Activated naive CD8-positive, alpha-beta T cell (primary cell): ENCODE data around the gene CDT1.
"Not testable (repeated sequence)": the region's sequence is repeated elsewhere in the genome, so short reads cannot be mapped to it uniquely, and the experiment has no call there.

Experiments
- H3K27ac Mint-ChIP-seq: one replicate; pipeline ENCODE4 v1.8.0; 2021; ENCODE audit warnings: mixed read lengths
- H3K27me3 Mint-ChIP-seq: one replicate; pipeline ENCODE4 v1.8.0; 2021; ENCODE audit warnings: mixed read lengths
- H3K36me3 Mint-ChIP-seq: one replicate; pipeline ENCODE4 v1.8.0; 2021; ENCODE audit warnings: mixed read lengths
- H3K4me1 Mint-ChIP-seq: one replicate; pipeline ENCODE4 v1.8.0; 2021; ENCODE audit warnings: low read depth, mixed read lengths
- H3K4me3 Mint-ChIP-seq: one replicate; pipeline ENCODE4 v1.8.0; 2021; ENCODE audit warnings: mild to moderate bottlenecking, mixed read lengths
- H3K9me3 Mint-ChIP-seq: one replicate; pipeline ENCODE4 v1.8.0; 2021; ENCODE audit warnings: low read depth, mixed read lengths

Gene CDT1

GRCh38 chr16:88763502-88764053 is 40.0 kb upstream of the CDT1 start:
- no peak overlapping the region for H3K4me3 Mint-ChIP-seq
- no peaks in the 10 kb centered on the region for H3K9me3 Mint-ChIP-seq
- no peaks in the 10 kb centered on the region for H3K27me3 Mint-ChIP-seq
- peak overlapping the region; percentile 59 for H3K27ac Mint-ChIP-seq
- peaks cover 16% of the 10 kb centered on the region for H3K4me1 Mint-ChIP-seq
- H3K36me3 Mint-ChIP-seq: no peaks in the 10 kb centered on the region

DNA sequence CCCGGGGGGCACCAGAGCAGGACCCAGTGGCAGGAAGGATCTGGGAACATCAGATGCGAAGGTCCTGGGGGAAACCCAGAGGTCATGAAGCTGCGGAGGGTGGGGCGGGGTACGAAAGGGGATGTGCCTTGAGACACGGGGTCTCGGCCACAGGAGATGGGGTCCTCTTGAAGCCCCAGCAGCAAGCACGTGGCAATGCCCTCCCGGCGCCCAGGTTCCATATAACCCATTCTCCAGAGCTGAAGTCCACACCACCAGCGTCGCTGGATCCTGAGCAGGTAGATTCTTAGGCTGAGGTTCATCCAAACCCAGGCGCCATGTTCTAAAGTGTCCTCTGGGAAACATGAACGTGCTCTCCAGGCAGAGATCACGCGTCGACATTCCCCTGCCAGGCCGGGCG is 39.5 kb upstream of the CDT1 start:
- H3K9me3 Mint-ChIP-seq: no peaks in the 10 kb centered on the region
- no peak overlapping the region for H3K4me3 Mint-ChIP-seq
- H3K27ac Mint-ChIP-seq: no peak overlapping the region
- no peaks in the 10 kb centered on the region for H3K27me3 Mint-ChIP-seq
- peaks cover 16% of the 10 kb centered on the region for H3K4me1 Mint-ChIP-seq
- no peaks in the 10 kb centered on the region for H3K36me3 Mint-ChIP-seq

- Mint-ChIP-seq H3K4me3 (no peak overlapping the region), H3K9me3 (no peaks in the 10 kb centered on the region), H3K36me3 (no peaks in the 10 kb centered on the region), H3K27me3 (no peaks in the 10 kb centered on the region), H3K27ac (no peak overlapping the region), H3K4me1 (peaks cover 18% of the 10 kb centered on the region)
Measured at GRCh38 chr16:88764913-88765349, 38.7 kb upstream of the CDT1 start.

DNA sequence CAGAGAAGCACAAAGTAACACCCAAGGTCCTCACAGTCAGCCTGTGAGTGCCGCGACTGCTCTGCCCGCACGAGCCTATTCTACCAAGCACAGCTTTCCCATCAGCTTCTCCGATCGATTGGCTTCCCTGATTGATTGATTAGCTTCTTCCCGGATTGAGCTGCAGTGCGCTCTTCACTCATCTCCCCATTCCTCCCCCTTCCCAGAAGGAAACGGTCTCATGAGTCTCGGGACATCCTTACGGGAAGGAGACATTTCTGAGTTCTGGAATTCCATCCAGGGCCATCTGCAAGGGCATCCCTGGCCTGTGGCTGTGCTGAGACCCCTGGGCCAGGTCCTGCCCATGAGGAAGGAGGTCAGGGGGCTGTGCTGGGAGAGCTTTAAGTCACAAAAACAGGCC is 36.6 kb upstream of the CDT1 start:
- Mint-ChIP-seq H3K27me3 (no peaks in the 10 kb centered on the region), H3K27ac (peak overlapping the region; percentile 41), H3K4me3 (no peak overlapping the region), H3K4me1 (peaks cover 24% of the 10 kb centered on the region), H3K36me3 (no peaks in the 10 kb centered on the region), H3K9me3 (no peaks in the 10 kb centered on the region)

DNA sequence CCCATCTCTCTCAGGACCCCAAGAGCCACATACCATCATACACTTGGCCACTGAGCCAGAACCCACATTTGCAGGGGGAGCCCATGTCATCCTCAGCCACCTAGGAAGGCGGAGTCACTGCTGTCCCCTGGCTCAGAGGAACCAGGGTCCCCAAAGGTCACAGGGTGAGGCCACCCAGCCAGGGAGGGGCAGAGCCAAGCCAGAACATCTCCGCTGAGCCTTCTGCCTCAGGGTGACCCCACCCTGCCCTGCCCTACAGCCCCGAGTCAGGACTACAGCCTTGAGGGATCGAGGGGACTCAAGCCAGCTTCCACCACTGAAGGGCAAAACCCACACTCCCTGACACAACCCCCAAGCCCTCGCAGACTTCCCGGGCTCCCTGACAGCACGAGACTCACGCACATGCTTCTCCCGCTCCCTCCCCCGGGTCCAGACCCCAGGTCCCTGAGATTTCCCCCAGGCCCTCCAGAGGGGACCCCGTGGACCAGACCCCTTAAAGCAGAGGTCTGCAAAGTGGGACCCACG is 36.0 kb upstream of the CDT1 start:
- no peaks in the 10 kb centered on the region for H3K9me3 Mint-ChIP-seq
- no peak overlapping the region for H3K4me3 Mint-ChIP-seq
- no peaks in the 10 kb centered on the region for H3K27me3 Mint-ChIP-seq
- H3K36me3 Mint-ChIP-seq: no peaks in the 10 kb centered on the region
- H3K27ac Mint-ChIP-seq: no peak overlapping the region
- peaks cover 24% of the 10 kb centered on the region for H3K4me1 Mint-ChIP-seq

DNA sequence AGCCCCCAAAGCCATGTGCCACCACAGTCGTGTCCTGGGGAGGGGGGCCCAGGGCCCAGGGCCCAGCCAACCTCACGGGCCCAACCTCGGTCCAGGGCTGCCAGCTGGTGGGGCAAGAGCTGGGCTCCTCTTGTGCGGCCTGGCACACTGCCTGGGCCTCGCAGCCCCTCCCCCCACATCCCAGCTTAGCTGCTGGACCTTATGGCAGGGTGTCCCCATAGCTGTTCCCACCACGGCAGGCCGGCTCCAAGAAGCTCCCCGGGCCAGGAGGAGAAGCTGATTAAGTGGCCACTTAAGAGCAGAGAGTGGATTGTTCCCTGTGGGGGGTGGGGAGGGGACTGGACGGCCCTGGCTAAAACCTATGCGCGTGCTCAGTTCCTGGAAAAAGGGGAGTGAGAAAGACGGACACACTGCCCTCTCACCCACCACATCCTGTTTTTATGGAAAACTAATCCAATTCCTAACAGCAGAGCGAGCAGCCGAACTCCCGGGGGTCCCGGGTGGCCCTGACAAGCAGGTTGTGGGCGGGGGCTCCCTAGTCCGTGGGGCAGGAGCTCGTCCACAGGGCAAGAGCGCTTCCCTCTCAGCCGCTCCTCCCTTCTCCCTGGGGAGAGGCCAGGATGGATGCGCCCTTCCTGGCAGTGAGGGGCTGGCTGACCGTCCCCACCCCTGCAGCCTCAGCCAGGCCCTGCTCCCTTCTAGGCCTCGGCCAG is 35.4 kb upstream of the CDT1 start:
- Mint-ChIP-seq H3K27ac (no peak overlapping the region), H3K27me3 (no peaks in the 10 kb centered on the region), H3K4me1 (peaks cover 24% of the 10 kb centered on the region), H3K4me3 (no peak overlapping the region), H3K36me3 (no peaks in the 10 kb centered on the region), H3K9me3 (no peaks in the 10 kb centered on the region)

DNA sequence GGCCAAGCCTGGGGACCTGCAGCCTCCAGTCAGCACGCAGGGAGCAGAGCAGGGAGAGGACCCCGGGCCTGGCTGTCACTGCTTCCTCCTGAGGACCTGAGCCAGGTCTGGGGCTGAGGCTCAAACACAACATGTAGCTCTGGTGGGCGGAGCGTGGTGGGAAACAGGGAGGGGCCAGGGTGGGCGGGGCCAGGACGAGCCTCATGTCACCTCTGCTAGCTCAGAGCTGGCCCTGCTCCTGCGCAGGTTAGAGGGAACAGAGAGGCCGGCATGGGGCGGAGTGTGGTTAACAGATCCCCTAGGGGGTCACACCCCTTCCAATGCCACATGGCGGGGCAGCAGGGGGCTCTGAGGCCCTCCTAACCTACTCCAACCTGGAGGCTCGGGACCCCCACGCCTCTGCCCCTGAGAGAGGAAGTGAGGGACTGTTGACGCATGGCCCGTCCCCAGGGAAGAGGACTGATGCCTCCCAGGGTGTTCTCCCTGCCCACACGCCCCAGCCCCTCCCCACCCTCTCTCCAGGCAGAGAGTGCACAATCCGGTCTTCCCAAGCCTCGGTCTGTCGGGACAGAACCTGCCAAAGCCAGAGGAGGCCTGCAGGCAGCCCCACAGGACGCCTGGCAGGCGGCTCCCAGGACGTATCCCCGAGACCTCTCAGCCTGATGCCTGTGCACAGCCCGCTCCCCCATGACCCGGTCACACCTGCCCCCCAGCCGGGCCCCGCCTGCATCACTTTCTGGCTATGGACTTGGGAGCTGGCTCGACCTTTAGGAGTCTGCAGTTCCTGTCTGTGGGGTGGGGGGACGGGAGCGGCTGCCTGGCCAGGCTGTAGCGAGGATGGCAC is 33.8 kb upstream of the CDT1 start:
- Mint-ChIP-seq H3K9me3 (no peaks in the 10 kb centered on the region), H3K4me1 (peaks cover 25% of the 10 kb centered on the region), H3K27ac (no peak overlapping the region), H3K4me3 (no peak overlapping the region), H3K27me3 (no peaks in the 10 kb centered on the region), H3K36me3 (no peaks in the 10 kb centered on the region)

GRCh38 chr16:88770461-88771293 is 32.9 kb upstream of the CDT1 start:
- Mint-ChIP-seq H3K4me3 (no peak overlapping the region), H3K36me3 (no peaks in the 10 kb centered on the region), H3K9me3 (no peaks in the 10 kb centered on the region), H3K4me1 (peaks cover 25% of the 10 kb centered on the region), H3K27me3 (no peaks in the 10 kb centered on the region), H3K27ac (peak overlapping the region; percentile 22)

- Mint-ChIP-seq H3K36me3 (no peaks in the 10 kb centered on the region), H3K4me1 (peaks cover 21% of the 10 kb centered on the region), H3K9me3 (no peaks in the 10 kb centered on the region), H3K27ac (peak overlapping the region; percentile 22), H3K4me3 (no peak overlapping the region), H3K27me3 (no peaks in the 10 kb centered on the region)
Measured at GRCh38 chr16:88771294-88771772, 32.3 kb upstream of the CDT1 start.

DNA sequence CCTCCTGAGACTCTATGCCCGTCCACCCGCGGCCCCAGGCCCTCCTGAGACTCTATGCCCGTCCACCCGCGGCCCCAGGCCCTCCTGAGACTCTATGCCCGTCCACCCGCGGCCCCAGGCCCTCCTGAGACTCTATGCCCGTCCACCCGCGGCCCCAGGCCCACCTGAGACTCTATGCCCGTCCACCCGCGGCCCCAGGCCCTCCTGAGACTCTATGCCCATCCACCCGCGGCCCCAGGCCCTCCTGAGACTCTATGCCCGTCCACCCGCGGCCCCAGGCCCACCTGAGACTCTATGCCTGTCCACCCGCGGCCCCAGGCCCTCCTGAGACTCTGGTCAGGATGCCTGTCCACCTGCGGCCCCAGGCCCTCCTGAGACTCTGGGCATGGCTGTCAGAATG is 31.8 kb upstream of the CDT1 start:
- H3K27me3 Mint-ChIP-seq, H3K4me3 Mint-ChIP-seq, H3K9me3 Mint-ChIP-seq, H3K27ac Mint-ChIP-seq, H3K36me3 Mint-ChIP-seq: not testable (repeated sequence)
- peaks cover 21% of the 10 kb centered on the region for H3K4me1 Mint-ChIP-seq

DNA sequence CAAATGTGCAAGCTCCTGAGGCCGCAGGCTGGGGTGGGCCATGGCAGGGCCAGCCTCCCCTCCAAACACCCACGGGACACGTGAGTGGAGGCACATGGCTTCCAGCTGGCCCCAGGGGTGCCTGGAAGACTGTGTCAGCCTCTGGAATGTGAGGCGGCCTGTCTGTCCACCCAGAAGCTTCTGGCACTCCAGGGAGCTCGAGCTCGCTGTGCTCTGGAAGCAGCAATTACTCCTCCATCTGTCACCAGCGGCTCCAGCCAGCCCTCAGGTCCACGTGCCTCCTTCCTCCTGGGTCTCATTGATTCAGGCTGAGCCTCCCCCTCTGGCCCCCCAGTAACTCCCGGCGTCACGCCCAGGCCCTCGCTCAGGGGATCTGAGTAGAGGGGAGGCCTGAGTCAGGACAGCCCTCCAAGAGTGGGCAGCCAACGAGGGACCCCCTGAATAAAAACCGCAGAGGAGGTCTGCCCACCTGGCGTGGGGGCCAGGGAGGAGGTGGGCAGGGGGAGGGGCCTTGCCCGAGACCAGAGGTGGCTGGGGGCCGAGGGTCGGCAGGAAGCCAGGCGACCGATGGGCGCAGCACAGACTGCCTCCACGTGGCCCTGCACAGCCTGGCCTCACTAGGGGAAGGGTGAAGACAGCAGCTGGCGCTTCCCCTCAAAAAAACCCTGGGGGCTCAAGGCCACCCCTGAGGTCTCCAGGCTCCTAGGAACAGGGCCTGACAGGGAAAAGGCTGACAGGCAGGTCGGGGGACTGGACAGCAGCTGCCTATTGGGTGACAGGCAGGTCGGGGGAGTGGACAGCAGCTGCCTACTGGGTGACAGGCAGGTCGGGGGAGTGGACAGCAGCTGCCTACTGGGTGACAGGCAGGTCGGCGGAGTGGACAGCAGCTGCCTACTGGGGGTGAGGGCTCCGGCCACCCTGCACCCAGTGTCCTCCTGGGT is 30.4 kb upstream of the CDT1 start:
- H3K4me3 Mint-ChIP-seq: no peak overlapping the region
- no peak overlapping the region for H3K27ac Mint-ChIP-seq
- no peaks in the 10 kb centered on the region for H3K27me3 Mint-ChIP-seq
- no peaks in the 10 kb centered on the region for H3K36me3 Mint-ChIP-seq
- H3K9me3 Mint-ChIP-seq: no peaks in the 10 kb centered on the region
- peaks cover 16% of the 10 kb centered on the region for H3K4me1 Mint-ChIP-seq

DNA sequence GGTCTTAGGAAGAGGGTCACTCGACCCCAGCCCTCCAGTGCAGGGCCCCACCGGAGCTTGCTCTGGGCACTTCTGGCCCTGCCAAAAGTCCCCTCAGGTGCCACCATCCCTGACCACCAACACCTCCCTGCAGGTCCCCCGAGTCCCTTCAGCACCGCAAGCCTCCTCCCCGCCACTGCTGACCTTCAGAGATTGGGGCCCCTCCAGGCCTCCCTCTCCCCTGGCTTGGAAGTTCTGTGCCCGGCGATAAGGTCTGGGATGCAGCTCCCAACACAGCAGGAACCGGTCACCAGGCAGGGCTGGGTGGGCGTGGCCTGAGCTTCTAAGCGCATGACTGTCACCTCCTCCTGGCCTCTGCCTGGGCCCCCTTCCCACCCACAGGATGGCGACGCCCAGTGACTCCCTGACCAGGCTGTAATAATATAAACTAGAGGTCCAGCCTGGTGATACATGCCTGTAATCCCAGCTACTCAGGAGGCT is 29.7 kb upstream of the CDT1 start:
- H3K4me3 Mint-ChIP-seq: no peak overlapping the region
- H3K4me1 Mint-ChIP-seq: peaks cover 17% of the 10 kb centered on the region
- H3K9me3 Mint-ChIP-seq: no peaks in the 10 kb centered on the region
- H3K27me3 Mint-ChIP-seq: no peaks in the 10 kb centered on the region
- H3K27ac Mint-ChIP-seq: no peak overlapping the region
- no peaks in the 10 kb centered on the region for H3K36me3 Mint-ChIP-seq

DNA sequence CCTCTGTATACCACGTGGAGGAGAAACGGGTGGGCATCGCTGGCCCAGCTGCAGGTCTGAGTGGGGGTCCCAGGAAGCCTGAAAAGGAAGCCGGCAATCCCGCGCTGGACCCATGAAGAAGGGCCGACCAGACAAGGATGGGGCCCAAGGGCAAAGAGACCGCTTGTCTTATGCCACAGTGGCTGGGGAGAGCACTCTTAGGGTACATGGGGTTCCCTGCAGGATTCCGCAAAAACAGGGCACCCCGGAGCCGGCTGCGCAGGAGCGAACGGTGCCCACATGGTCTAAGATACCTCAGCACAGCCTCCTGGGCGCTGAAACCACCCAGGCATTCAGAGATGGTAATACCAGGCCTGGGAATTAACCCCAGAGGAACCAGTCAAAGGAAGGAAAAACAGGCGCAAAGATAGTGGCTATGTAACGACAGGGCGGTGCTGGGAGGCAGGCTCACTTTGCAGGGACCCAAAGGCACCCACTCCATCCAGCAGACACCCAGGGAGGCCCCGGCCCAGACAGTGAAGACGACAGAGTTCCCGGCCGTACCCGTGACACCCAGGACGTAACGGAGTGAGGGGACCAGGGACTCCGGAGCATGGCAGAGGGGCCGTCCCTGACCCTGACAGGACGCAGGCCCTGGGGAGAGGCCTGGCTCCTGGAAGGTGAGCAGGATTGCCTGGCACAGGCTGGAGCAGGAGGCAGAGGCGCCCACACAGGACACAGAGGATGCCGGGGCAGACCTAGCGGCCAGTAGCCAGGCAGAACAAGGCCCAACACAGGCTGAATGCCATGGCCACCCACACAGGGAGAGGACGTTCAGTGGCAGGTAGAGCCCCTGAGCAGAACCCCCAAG is 28.8 kb upstream of the CDT1 start:
- peaks cover 11% of the 10 kb centered on the region for H3K4me1 Mint-ChIP-seq
- no peaks in the 10 kb centered on the region for H3K27me3 Mint-ChIP-seq
- no peak overlapping the region for H3K27ac Mint-ChIP-seq
- no peak overlapping the region for H3K4me3 Mint-ChIP-seq
- no peaks in the 10 kb centered on the region for H3K9me3 Mint-ChIP-seq
- no peaks in the 10 kb centered on the region for H3K36me3 Mint-ChIP-seq
